SK-N-SH (cell line): ENCODE measurements around the gene FAM228B. TPM values are rescaled to one million over a fixed set of nuclear protein-coding genes. Genes with fewer than 3 reads are reported as not detected.

Experiments used
- CTCF ChIA-PET: fragments of 300-600, 350-600 bp; formaldehyde crosslinking; extraction: SDS; loops from one replicate; lab custom pipeline; 2021; lab: Yijun Ruan, JAX
- POLR2A ChIA-PET: fragments of 350-600 bp; sonication (Branson Sonifier 250); formaldehyde crosslinking; extraction: SDS; loops from one replicate; lab custom pipeline; 2020; ENCODE audit warnings: antibody characterized with exemption, inconsistent platforms; lab: Yijun Ruan, JAX
- DNase-seq: peaks from one replicate; pipeline ENCODE4 v3.0.0; 2012
- H2AFZ ChIP-seq: fragments of 200-600 bp; sonication (generic); 2 replicates; pipeline ENCODE4 v1.8.1; 2016; ENCODE audit warnings: antibody characterized with exemption, mild to moderate bottlenecking, low read depth
- H3F3A ChIP-seq: fragments of 200-600 bp; sonication (generic); replicated peaks from 2 replicates; pipeline ENCODE3; 2016; ENCODE audit warnings: antibody characterized with exemption, mild to moderate bottlenecking; ENCODE audit not compliant: insufficient read depth
- H3K27ac ChIP-seq, 2 experiments: fragments of 200-500 bp in 1 of 2; fragments of 200-600 bp in 1 of 2; sonication (Bioruptor generic) in 1 of 2; sonication (generic), shearing (Covaris generic) in 1 of 2; 2 replicates each; pipeline versions ENCODE4 v1.5.1 to v1.6.1; 2014 to 2016; ENCODE audit warnings: low read depth in 2 of 2, inconsistent platforms in 1 of 2, low read length in 1 of 2, mild to moderate bottlenecking in 1 of 2, mixed read lengths in 1 of 2
- H3K27me3 ChIP-seq: fragments of 200-600 bp; sonication (generic), shearing (Covaris generic); 2 replicates; pipeline ENCODE4 v1.6.1; 2016; ENCODE audit warnings: mixed run types; ENCODE audit not compliant: insufficient read depth
- H3K36me3 ChIP-seq, 2 experiments: fragments of 200-500 bp in 1 of 2; fragments of 200-600 bp in 1 of 2; sonication (Bioruptor generic) in 1 of 2; sonication (generic) in 1 of 2; replicated peaks in 1 of 2; 2 replicates each; pipeline versions ENCODE3 to v1.5.1; 2014 to 2016; ENCODE audit warnings: low read length in 1 of 2, mild to moderate bottlenecking in 1 of 2; ENCODE audit not compliant: insufficient read depth in 2 of 2, control insufficient read depth in 1 of 2
- H3K4me1 ChIP-seq, 2 experiments: fragments of 200-500 bp in 1 of 2; fragments of 200-600 bp in 1 of 2; sonication (Bioruptor generic) in 1 of 2; sonication (generic), shearing (Covaris generic) in 1 of 2; 2 replicates each; pipeline versions ENCODE4 v1.5.1 to v1.6.1; 2014 to 2016; ENCODE audit warnings: low read depth in 1 of 2, low read length in 1 of 2, mixed run types in 1 of 2; ENCODE audit not compliant: insufficient read depth in 2 of 2, control insufficient read depth in 1 of 2
- H3K4me2 ChIP-seq: fragments of 200-600 bp; sonication (generic), shearing (Covaris generic); 2 replicates; pipeline ENCODE4 v1.6.1; 2017; ENCODE audit warnings: mixed run types
- H3K4me3 ChIP-seq, 2 experiments: fragments of 200-500 bp in 1 of 2; fragments of 200-600 bp in 1 of 2; sonication (Bioruptor generic) in 1 of 2; sonication (generic), shearing (Covaris generic) in 1 of 2; 2 replicates each; pipeline versions ENCODE4 v1.5.1 to v1.8.1; 2014 to 2016; ENCODE audit warnings: low read depth in 2 of 2, inconsistent platforms in 1 of 2, low read length in 1 of 2, mild to moderate bottlenecking in 1 of 2, mixed read lengths in 1 of 2, moderate library complexity in 1 of 2
- H3K79me2 ChIP-seq: fragments of 200-600 bp; sonication (generic); 2 replicates; pipeline ENCODE4 v1.8.1; 2017; ENCODE audit warnings: mild to moderate bottlenecking; ENCODE audit not compliant: insufficient read depth
- H3K9ac ChIP-seq: fragments of 200-600 bp; sonication (generic); 2 replicates; pipeline ENCODE4 v1.6.1; 2017; ENCODE audit warnings: mixed run types
- H3K9me2 ChIP-seq: fragments of 200-600 bp; sonication (generic); 2 replicates; pipeline ENCODE4 v1.6.1; 2017; ENCODE audit warnings: mixed run types
- H3K9me3 ChIP-seq: fragments of 200-600 bp; sonication (generic); 2 replicates; pipeline ENCODE4 v1.6.1; 2017; ENCODE audit warnings: mixed run types, mild to moderate bottlenecking, moderate library complexity
- H4K20me1 ChIP-seq: fragments of 200-600 bp; sonication (generic); 2 replicates; pipeline ENCODE4 v1.6.1; 2017; ENCODE audit warnings: mild to moderate bottlenecking, mixed run types; ENCODE audit not compliant: insufficient read depth
- CHD2 ChIP-seq: fragments of 150-350 bp; IDR thresholded peaks from 2 replicates; pipeline ENCODE4 v1.6.1; 2018; ENCODE audit warnings: low read length; ENCODE audit not compliant: partially characterized antibody
- EP300 ChIP-seq, 2 experiments: IDR thresholded peaks; 2 replicates each; pipeline versions ENCODE4 v1.4.0 to v1.6.1; 2012; ENCODE audit warnings: borderline replicate concordance in 1 of 2, low read depth in 1 of 2, low read length in 1 of 2
- FOSL2 ChIP-seq: IDR thresholded peaks from 2 replicates; pipeline ENCODE4 v1.4.0; 2012; ENCODE audit warnings: low read depth, mild to moderate bottlenecking, moderate library complexity, borderline replicate concordance
- FOXJ3 ChIP-seq: sonication (generic); formaldehyde crosslinking; IDR thresholded peaks from 2 replicates; pipeline ENCODE4 v1.5.1; 2020; ENCODE audit warnings: mild to moderate bottlenecking, missing genetic modification reagents
- GABPA ChIP-seq: IDR thresholded peaks from 2 replicates; pipeline ENCODE4 v1.4.0; 2012; ENCODE audit warnings: low read depth, mild to moderate bottlenecking
- GATA2 ChIP-seq: sonication (generic); formaldehyde crosslinking; IDR thresholded peaks from 2 replicates; pipeline ENCODE4 v1.5.0; 2020; ENCODE audit warnings: mild to moderate bottlenecking, missing genetic modification reagents
- JUND ChIP-seq: IDR thresholded peaks from 2 replicates; pipeline ENCODE4 v1.4.0; 2012
- MAX ChIP-seq: IDR thresholded peaks from 2 replicates; pipeline ENCODE4 v1.4.0; 2012; ENCODE audit warnings: low read depth
- MEF2A ChIP-seq: IDR thresholded peaks from 2 replicates; pipeline ENCODE4 v1.4.0; 2012; ENCODE audit warnings: low read depth, borderline replicate concordance
- MXI1 ChIP-seq: IDR thresholded peaks from 2 replicates; pipeline ENCODE4 v1.6.1; 2012; ENCODE audit warnings: mild to moderate bottlenecking, low read depth, low read length, improper control_type of control experiment
- NFIC ChIP-seq: IDR thresholded peaks from 2 replicates; pipeline ENCODE4 v1.4.0; 2012; ENCODE audit warnings: borderline replicate concordance
- NRF1 ChIP-seq: IDR thresholded peaks from 2 replicates; pipeline ENCODE4 v1.6.1; 2012; ENCODE audit warnings: low read depth, mild to moderate bottlenecking, low read length
- RAD21 ChIP-seq: IDR thresholded peaks from 2 replicates; pipeline ENCODE4 v1.6.1; 2012; ENCODE audit warnings: mild to moderate bottlenecking, low read length
- RXRA ChIP-seq: IDR thresholded peaks from 2 replicates; pipeline ENCODE4 v1.4.0; 2012; ENCODE audit warnings: low read depth, mild to moderate bottlenecking, borderline replicate concordance
- SIN3A ChIP-seq: IDR thresholded peaks from 2 replicates; pipeline ENCODE4 v1.6.1; 2012; ENCODE audit warnings: low read depth, mild to moderate bottlenecking, low read length, moderate library complexity, borderline replicate concordance
- SMC3 ChIP-seq: IDR thresholded peaks from 2 replicates; pipeline ENCODE4 v1.6.1; 2012; ENCODE audit warnings: low read depth, low read length, improper control_type of control experiment
- TAF1 ChIP-seq: IDR thresholded peaks from 2 replicates; pipeline ENCODE4 v1.6.1; 2012; ENCODE audit warnings: low read depth, mild to moderate bottlenecking, low read length, moderate library complexity, borderline replicate concordance
- TCF12 ChIP-seq: IDR thresholded peaks from 2 replicates; pipeline ENCODE4 v1.4.0; 2012
- USF1 ChIP-seq: IDR thresholded peaks from 2 replicates; pipeline ENCODE4 v1.4.0; 2012; ENCODE audit warnings: low read depth, borderline replicate concordance
- YY1 ChIP-seq: IDR thresholded peaks from 2 replicates; pipeline ENCODE4 v1.4.0; 2012; ENCODE audit warnings: low read depth, mild to moderate bottlenecking
- ZBTB33 ChIP-seq: IDR thresholded peaks from 2 replicates; pipeline ENCODE4 v1.4.0; 2012; ENCODE audit warnings: low read depth, borderline replicate concordance
- WGBS: methylation state at CpG from one replicate; pipeline ENCODE4 v1.1.6; 2017; ENCODE audit warnings: low lambda C conversion rate; 5-methylcytosine and 5-hydroxymethylcytosine counted together
- polyA plus RNA-seq, 3 experiments: library from polyadenylated mRNA; depleted of rRNA; stranded (reverse); fragments of >200 nt; gene quantifications; 2 replicates each; pipeline ENCODE4 v1.2.3, GENCODE V29; 2012

Gene FAM228B
- polyA plus RNA-seq, 1 of the 3 experiments (the other 2 are of a cell fraction) = 5.3 TPM

GRCh38 chr2:24083567-24084385 lies 39.5 kb upstream of the FAM228B start:
- H3K4me3 ChIP-seq = peak overlapping the region; percentile 66 to 72
- ChIA-PET CTCF (interaction anchor here (0.6 to 5.8 kb wide), 70 partner anchors 8 to 902 kb away, joined by 3 to 75 read pairs (median 4); partner anchors contain the start of genes ATAD2B, CENPO, FAM228B and FKBP1B), POLR2A (interaction anchor here (0.6 to 3.0 kb wide), 20 partner anchors 7 to 1207 kb away, joined by 3 to 66 read pairs (median 5); partner anchors contain the start of genes ATAD2B, CENPO, FAM228B and FKBP1B)
- peaks cover 29 to 38% of the 10 kb centered on the region in 2 experiments for H3K36me3 ChIP-seq
- no peaks in the 10 kb centered on the region for H3K9me3 ChIP-seq
- peaks cover 32% of the 10 kb centered on the region for H3F3A ChIP-seq
- H3K27ac ChIP-seq = peak overlapping the region; percentile 86 to 95
- H3K79me2 ChIP-seq = peaks cover 13% of the 10 kb centered on the region; the same call in 1 of the 2 replicates
- H3K9ac ChIP-seq = peak overlapping the region; percentile 82
- H3K27me3 ChIP-seq = no peaks in the 10 kb centered on the region
- no peak for TF ChIP-seq FOSL2
- TF ChIP-seq MXI1 = 0 out of 2 replicates have a peak, but pooled peaks have one; percentile 63
- no peak for TF ChIP-seq MEF2A
- 0 out of 2 replicates have a peak, but pooled peaks have one; percentile 12 for TF ChIP-seq GABPA
- peak; percentile 87; the same call in 1 of the 2 replicates for TF ChIP-seq YY1
- TF ChIP-seq NFIC = no peak
- peak; percentile 49 for TF ChIP-seq CHD2
- peak; percentile 64 for TF ChIP-seq TAF1
- TF ChIP-seq SIN3A = peak; percentile 67; the same call in 1 of the 2 replicates
- TF ChIP-seq USF1 = 0 out of 2 replicates have a peak, but pooled peaks have one; percentile 13
- peak; percentile 49 for TF ChIP-seq MAX
- peak in 1 of 2 experiments; percentile 12; a peak in 2 of 4 replicates for TF ChIP-seq EP300 (IDR thresholded peaks at IDR 0.05; ENCODE audit: borderline replicate concordance in 1 of 2, low read depth in 1 of 2, low read length in 1 of 2)
- TF ChIP-seq NRF1 = 0 out of 2 replicates have a peak, but pooled peaks have one; percentile 24
- TF ChIP-seq TCF12 = peak; percentile 65
- TF ChIP-seq GATA2 (CRISPR knock-in tag) = peak; percentile 38
- no peak for TF ChIP-seq ZBTB33
- TF ChIP-seq JUND = no peak
- TF ChIP-seq RAD21 = peak; percentile 45
- TF ChIP-seq RXRA = no peak
- TF ChIP-seq SMC3 = no peak
- TF ChIP-seq FOXJ3 (CRISPR knock-in tag) = no peak; the same call in none of the 2 replicates
- H3K4me1 ChIP-seq = peaks cover 0 to 21% of the 10 kb centered on the region in 2 experiments; a peak in 2 of 4 replicates
- DNase-seq = peak; percentile 89
- H2AFZ ChIP-seq = peak overlapping the region; percentile 95
- peak overlapping the region; percentile 87 for H3K4me2 ChIP-seq
- H4K20me1 ChIP-seq = no peaks in the 10 kb centered on the region
- no peaks in the 10 kb centered on the region for H3K9me2 ChIP-seq
- WGBS = 3% methylated on average over 25 of the region's 30 CpGs
